ENCODE results near the gene DNAH1.

The DNAH1 gene

GRCh38 chr3:52393959-52394670 is 78.0 kb downstream of the DNAH1 start:
- DNase-seq = no peak

GRCh38 chr3:52394751-52395502 is 78.8 kb downstream of the DNAH1 start:
- no peak for DNase-seq

- no peak for DNase-seq
Measured at GRCh38 chr3:52395503-52395865, 79.4 kb downstream of the DNAH1 start.

GRCh38 chr3:52396011-52396906 is 80.1 kb downstream of the DNAH1 start:
- DNase-seq = no peak

GRCh38 chr3:52396907-52397591 is 80.9 kb downstream of the DNAH1 start:
- no peak for DNase-seq

GRCh38 chr3:52397676-52398399 is 81.7 kb downstream of the DNAH1 start:
- no peak for DNase-seq

GRCh38 chr3:52398670-52399081 is 82.6 kb downstream of the DNAH1 start:
- DNase-seq = no peak

GRCh38 chr3:52399131-52399530 is 83.0 kb downstream of the DNAH1 start:
- no peak for DNase-seq

GRCh38 chr3:52399593-52399992 is 83.5 kb downstream of the DNAH1 start:
- no peak for DNase-seq

- DNase-seq = no peak
Measured at GRCh38 chr3:52400275-52400793, 84.2 kb downstream of the DNAH1 start.

GRCh38 chr3:52401021-52401420 is 84.9 kb downstream of the DNAH1 start:
- no peak for DNase-seq

- DNase-seq = no peak
Measured at GRCh38 chr3:52401551-52401950, 85.4 kb downstream of the DNAH1 start.

GRCh38 chr3:52402101-52402521 is 86.0 kb downstream of the DNAH1 start:
- DNase-seq = no peak

- peak; percentile 6 for DNase-seq
Measured at GRCh38 chr3:52402706-52403270, 86.7 kb downstream of the DNAH1 start.

- DNase-seq = peak; percentile 29
Measured at GRCh38 chr3:52403271-52403841, 87.2 kb downstream of the DNAH1 start.

- DNase-seq = peak; percentile 31
Measured at GRCh38 chr3:52403955-52404354, 87.8 kb downstream of the DNAH1 start.

- peak; percentile 15 for DNase-seq
Measured at GRCh38 chr3:52404391-52404790, 88.3 kb downstream of the DNAH1 start.

GRCh38 chr3:52405066-52405465 is 88.9 kb downstream of the DNAH1 start:
- DNase-seq = peak; percentile 30

- DNase-seq = no peak
Measured at GRCh38 chr3:52405601-52406110, 89.5 kb downstream of the DNAH1 start.

- peak; percentile 30 for DNase-seq
Measured at GRCh38 chr3:52406231-52406661, 90.1 kb downstream of the DNAH1 start.
